Left lung (tissue), 10 donors: ENCODE data around the gene SMU1. TPM values are rescaled to one million over a fixed set of nuclear protein-coding genes. Genes with fewer than 3 reads are reported as not detected.
A peak's percentile ranks its signal among the peaks of the same experiment; 100 is the strongest.

Experiments
- ATAC-seq: fragments of 200-7000 bp; cut with Tn5 transposase; one replicate; pipeline ENCODE4 v1.9.1; 2020; ENCODE audit warnings: moderate library complexity
- DNase-seq, 4 donors: peaks; one replicate each; pipeline ENCODE4 v3.0.0-alpha.2; 2013 to 2020
- H3K27ac ChIP-seq, 2 donors: fragments of 200-600 bp; sonication (generic) in 1 of 2; one replicate each; pipeline versions ENCODE4 v1.5.0 to v1.8.0; 2020 to 2021
- H3K27me3 ChIP-seq, 2 donors: fragments of 200-600 bp; sonication (generic) in 1 of 2; one replicate each; pipeline versions ENCODE4 v1.5.0 to v1.8.0; 2020 to 2021
- H3K36me3 ChIP-seq, 2 donors: fragments of 200-600 bp; sonication (generic) in 1 of 2; one replicate each; pipeline versions ENCODE4 v1.5.0 to v1.8.0; 2020 to 2021
- H3K4me1 ChIP-seq, 2 donors: fragments of 200-600 bp; one replicate each; pipeline ENCODE4 v1.8.0; 2021
- H3K4me3 ChIP-seq, 2 donors: fragments of 200-600 bp; sonication (generic) in 1 of 2; one replicate each; pipeline versions ENCODE4 v1.5.0 to v1.8.0; 2020 to 2021; ENCODE audit warnings: mild to moderate bottlenecking in 1 of 2
- H3K9me3 ChIP-seq, 2 donors: fragments of 200-600 bp; sonication (generic) in 1 of 2; one replicate each; pipeline versions ENCODE4 v1.5.0 to v1.8.0; 2020 to 2021
- CTCF ChIP-seq, 2 donors: fragments of 200-600 bp; sonication (generic) in 1 of 2; IDR thresholded peaks; one replicate each; pipeline versions ENCODE4 v1.5.0 to v1.8.0; 2021; ENCODE audit warnings: antibody characterized with exemption in 2 of 2
- intact Hi-C, 2 donors: fragments of 100-400 bp; cut with DNase I; formaldehyde crosslinking; loops; one replicate each; pipeline versions ENCODE4 v1.11.2 to v1.14.2; 2022
- polyA plus RNA-seq, 6 donors: library from polyadenylated mRNA; unstranded; fragments of 120-200 nt; gene quantifications; one replicate each; pipeline ENCODE4 v1.2.1, GENCODE V29; 2013; ENCODE audit not compliant: insufficient read length in 6 of 6
- total RNA-seq, 2 donors: library from RNA; stranded (reverse); fragmentation: NEBNext Ultra II Directional; extraction: Animal tissue kit (Norgen Biotek cat#: 25700); gene quantifications; one replicate each; pipeline ENCODE4 v1.2.1, GENCODE V29; 2021
- donor health status: DM: no; HTN: yes; CAD: no.
- donor health status: DM: no; HTN: no; CAD: no.

SMU1 gene
- total and polyA plus RNA-seq, 8 donors: 17.3 to 30.1 (median 26.7) TPM

GRCh38 chr9:33109850-33110595 is 33.5 kb upstream of the SMU1 start:
- no peaks in the 10 kb centered on the region for H3K9me3 ChIP-seq
- H3K4me3 ChIP-seq: no peak overlapping the region
- DNase-seq: no peak
- no peaks in the 10 kb centered on the region for H3K27me3 ChIP-seq
- peak overlapping the region in 1 of 2 donors; percentile 4 for H3K27ac ChIP-seq
- TF ChIP-seq CTCF (IDR thresholded peaks at IDR 0.05): no peak
- peaks cover 0 to 49% of the 10 kb centered on the region in 2 donors for H3K36me3 ChIP-seq
- intact Hi-C loops: no loop called here
- no peak for ATAC-seq
- H3K4me1 ChIP-seq: peaks cover 6 to 12% of the 10 kb centered on the region in 2 donors

GRCh38 chr9:33109097-33109496 is 32.6 kb upstream of the SMU1 start:
- Histone ChIP-seq H3K27me3 (no peaks in the 10 kb centered on the region), H3K4me1 (peaks cover 6 to 12% of the 10 kb centered on the region in 2 donors), H3K27ac (no peak overlapping the region), H3K36me3 (peaks cover 0 to 41% of the 10 kb centered on the region in 2 donors), H3K4me3 (no peak overlapping the region), H3K9me3 (no peaks in the 10 kb centered on the region)
- TF ChIP-seq CTCF (IDR thresholded peaks at IDR 0.05): no peak
- ATAC-seq: no peak
- intact Hi-C loops: no loop called here
- DNase-seq: no peak

GRCh38 chr9:33108472-33108871 is 32.0 kb upstream of the SMU1 start:
- peaks cover 0 to 34% of the 10 kb centered on the region in 2 donors for H3K36me3 ChIP-seq
- H3K4me1 ChIP-seq: peaks cover 6 to 12% of the 10 kb centered on the region in 2 donors
- intact Hi-C loops: no loop called here
- H3K27me3 ChIP-seq: no peaks in the 10 kb centered on the region
- ATAC-seq: no peak
- H3K4me3 ChIP-seq: no peak overlapping the region
- H3K9me3 ChIP-seq: no peaks in the 10 kb centered on the region
- no peak for DNase-seq
- TF ChIP-seq CTCF (IDR thresholded peaks at IDR 0.05): no peak
- H3K27ac ChIP-seq: no peak overlapping the region

- no peak overlapping the region for H3K4me3 ChIP-seq
- peak overlapping the region; percentile 59 to 67 for H3K27ac ChIP-seq
- no peaks in the 10 kb centered on the region for H3K9me3 ChIP-seq
- H3K4me1 ChIP-seq: peaks cover 6 to 12% of the 10 kb centered on the region in 2 donors
- DNase-seq: no peak
- no peak for ATAC-seq
- intact Hi-C loops: no loop called here
- H3K27me3 ChIP-seq: no peaks in the 10 kb centered on the region
- TF ChIP-seq CTCF (IDR thresholded peaks at IDR 0.05): no peak
- peaks cover 0 to 27% of the 10 kb centered on the region in 2 donors for H3K36me3 ChIP-seq
These were observed 31.3 kb upstream of the SMU1 start for GRCh38 chr9:33107762-33108161.

- ATAC-seq: peak; percentile 47
- Histone ChIP-seq H3K27me3 (no peaks in the 10 kb centered on the region), H3K36me3 (peaks cover 0 to 20% of the 10 kb centered on the region in 2 donors), H3K9me3 (no peaks in the 10 kb centered on the region), H3K4me3 (no peak overlapping the region), H3K4me1 (peaks cover 6 to 12% of the 10 kb centered on the region in 2 donors), H3K27ac (peak overlapping the region; percentile 59 to 67)
- TF ChIP-seq CTCF (IDR thresholded peaks at IDR 0.05): no peak
- intact Hi-C loops: no loop called here
- peak in 2 of 4 donors; percentile 26 to 51 for DNase-seq
These were observed 30.6 kb upstream of the SMU1 start for GRCh38 chr9:33106827-33107621.
